HCT116 (cell line): ENCODE results near the gene MED28. TPM values are rescaled to one million over a fixed set of nuclear protein-coding genes. Genes with fewer than 3 reads are reported as not detected.

ENCODE experiments used
- ATAC-seq: fragments of 200-7000 bp; cut with Tn5 transposase; 2 replicates; pipeline ENCODE4 v1.9.1; 2020; ENCODE audit warnings: mild to moderate bottlenecking, moderate library complexity
- BruUV-seq: library from RNA; stranded (reverse); fragments of 400-500 nt; replicated peaks from 2 replicates; lab custom pipeline; 2021; lab: Mats Ljungman, UMichigan
- CTCF ChIA-PET: fragments of 300-600 bp; sonication (Branson Sonifier 250); formaldehyde crosslinking; loops from one replicate; lab custom pipeline; 2021; ENCODE audit warnings: antibody characterized with exemption; lab: Charles Lee
- POLR2A ChIA-PET: fragments of 300-600, 350-600 bp; sonication (Branson Sonifier 250); formaldehyde crosslinking; loops from one replicate; lab custom pipeline; 2021; ENCODE audit warnings: antibody characterized with exemption; lab: Charles Lee
- RAD21 ChIA-PET, 2 experiments: fragments of 300-600 bp; sonication (Branson Sonifier 250); formaldehyde crosslinking; loops; one replicate each; lab custom pipeline; 2023; ENCODE audit warnings: low total read pairs in 2 of 2; ENCODE audit not compliant: uncharacterized antibody in 2 of 2, unreplicated experiment in 2 of 2, low non-redundant PET in 1 of 2; lab: Charles Lee
- DNase-seq: peaks from one replicate; pipeline ENCODE4 v3.0.0-alpha.2; 2010; ENCODE audit warnings: low read depth, low spot score
- H2AFZ ChIP-seq: fragments of 200-600 bp; shearing (Covaris generic), sonication (generic); 2 replicates; pipeline ENCODE4 v1.6.1; 2017; ENCODE audit warnings: low read depth, mixed run types, mixed read lengths, antibody characterized with exemption, low read length; ENCODE audit not compliant: poor library complexity, severe bottlenecking
- H3K27ac ChIP-seq: 2 replicates; pipeline ENCODE4 v1.5.1; 2012; ENCODE audit warnings: low read depth, low read length
- H3K27me3 ChIP-seq: fragments of 200-600 bp; sonication (generic); 2 replicates; pipeline ENCODE4 v1.6.1; 2016; ENCODE audit warnings: mixed run types, low read length, mixed read lengths; ENCODE audit not compliant: insufficient read depth
- H3K36me3 ChIP-seq, 2 experiments: fragments of 200-500 bp in 1 of 2; fragments of 200-600 bp in 1 of 2; sonication (Bioruptor generic) in 1 of 2; sonication (generic) in 1 of 2; 2 replicates each; pipeline versions ENCODE4 v1.5.1 to v1.6.1; 2014 to 2016; ENCODE audit warnings: low read length in 2 of 2, inconsistent platforms in 1 of 2, mixed read lengths in 1 of 2, mixed run types in 1 of 2; ENCODE audit not compliant: insufficient read depth in 2 of 2, control insufficient read depth in 1 of 2
- H3K4me1 ChIP-seq, 2 experiments: fragments of 200-600 bp in 1 of 2; sonication (generic) in 1 of 2; 2 replicates each; pipeline versions ENCODE4 v1.5.1 to v1.6.1; 2012 to 2017; ENCODE audit warnings: low read length in 2 of 2, inconsistent platforms in 1 of 2, mild to moderate bottlenecking in 1 of 2, mixed read lengths in 1 of 2, mixed run types in 1 of 2, moderate library complexity in 1 of 2; ENCODE audit not compliant: insufficient read depth in 2 of 2, control insufficient read depth in 1 of 2
- H3K4me2 ChIP-seq: fragments of 200-600 bp; sonication (generic); 2 replicates; pipeline ENCODE4 v1.6.1; 2017; ENCODE audit warnings: mixed run types, low read length, mixed read lengths
- H3K4me3 ChIP-seq, 2 experiments: fragments of 200-600 bp in 1 of 2; sonication (generic) in 1 of 2; replicated peaks in 1 of 2; 2 replicates each; pipeline ENCODE4 v1.5.1; 2011 to 2016; ENCODE audit warnings: low read length in 2 of 2, control low read depth in 1 of 2, low read depth in 1 of 2, mild to moderate bottlenecking in 1 of 2, mixed read lengths in 1 of 2, mixed run types in 1 of 2
- H3K79me2 ChIP-seq: fragments of 200-600 bp; sonication (generic); 2 replicates; pipeline ENCODE4 v1.6.1; 2017; ENCODE audit warnings: mild to moderate bottlenecking, mixed run types, low read length, moderate library complexity, mixed read lengths; ENCODE audit not compliant: insufficient read depth
- H3K9ac ChIP-seq: fragments of 200-600 bp; sonication (generic); 2 replicates; pipeline ENCODE4 v1.6.1; 2016; ENCODE audit warnings: low read length, mixed read lengths
- H3K9me2 ChIP-seq: fragments of 200-600 bp; sonication (generic), shearing (Covaris generic); 2 replicates; pipeline ENCODE4 v1.6.1; 2017; ENCODE audit warnings: mixed run types, mild to moderate bottlenecking, moderate library complexity; ENCODE audit not compliant: insufficient read depth
- H3K9me3 ChIP-seq, 2 experiments: fragments of 200-500 bp in 1 of 2; fragments of 200-600 bp in 1 of 2; sonication (Bioruptor generic) in 1 of 2; sonication (generic) in 1 of 2; 2 replicates each; pipeline ENCODE4 v1.6.1; 2014 to 2017; ENCODE audit warnings: low read length in 2 of 2, mixed read lengths in 2 of 2, inconsistent platforms in 1 of 2, low read depth in 1 of 2, mild to moderate bottlenecking in 1 of 2, mixed run types in 1 of 2, moderate library complexity in 1 of 2; ENCODE audit not compliant: control insufficient read depth in 1 of 2, insufficient read depth in 1 of 2
- H4K20me1 ChIP-seq: fragments of 200-600 bp; sonication (generic), shearing (Covaris generic); 2 replicates; pipeline ENCODE4 v1.6.1; 2017; ENCODE audit warnings: mixed run types, mild to moderate bottlenecking, moderate library complexity; ENCODE audit not compliant: insufficient read depth
- ATF3 ChIP-seq: IDR thresholded peaks from 2 replicates; pipeline ENCODE4 v1.6.1; 2012
- CBX3 ChIP-seq: IDR thresholded peaks from 2 replicates; pipeline ENCODE4 v1.6.1; 2012; ENCODE audit warnings: low read depth
- CTCF ChIP-seq, 3 experiments: fragments of 200-600 bp in 1 of 3; sonication (generic) in 1 of 3; IDR thresholded peaks in 2 of 3; conservative IDR thresholded peaks in 1 of 3; 2 replicates each; pipeline ENCODE4 v1.5.1; 2012 to 2017; ENCODE audit warnings: low read depth in 2 of 3, low read length in 2 of 3, antibody characterized with exemption in 1 of 3, borderline replicate concordance in 1 of 3, control low read depth in 1 of 3, mild to moderate bottlenecking in 1 of 3, mixed read lengths in 1 of 3, mixed run types in 1 of 3, moderate library complexity in 1 of 3; ENCODE audit not compliant: insufficient read depth in 1 of 3
- ELF1 ChIP-seq: IDR thresholded peaks from 2 replicates; pipeline ENCODE4 v1.6.1; 2012; ENCODE audit warnings: low read depth, borderline replicate concordance
- MAX ChIP-seq: IDR thresholded peaks from 2 replicates; pipeline ENCODE4 v1.6.1; 2012
- POLR2A ChIP-seq: IDR thresholded peaks from 2 replicates; pipeline ENCODE4 v1.7.0; 2011; ENCODE audit warnings: borderline replicate concordance; ENCODE audit not compliant: insufficient read depth, insufficient read length; ENCODE audit errors: extremely low read depth
- RAD21 ChIP-seq: IDR thresholded peaks from 2 replicates; pipeline ENCODE4 v1.6.1; 2012; ENCODE audit warnings: low read depth, mild to moderate bottlenecking
- REST ChIP-seq: IDR thresholded peaks from 2 replicates; pipeline ENCODE4 v1.6.1; 2012; ENCODE audit warnings: low read depth
- intact Hi-C: fragments of 100-400 bp; cut with micrococcal nuclease; formaldehyde crosslinking; loops from 2 replicates; pipeline ENCODE4 v1.10.0; 2022
- total RNA-seq: library from RNA; stranded (reverse); gene quantifications from one replicate; pipeline ENCODE4 v1.2.1, GENCODE V29; 2021; ENCODE audit not compliant: unreplicated experiment

MED28 gene
- total RNA-seq, 1 experiment from 2014 or later = 48.8 TPM

GRCh38 chr4:17646693-17647092 lies 32.3 kb downstream of the MED28 start:
- no peak for ATAC-seq
- Histone ChIP-seq H2AFZ (no peak overlapping the region), H3K79me2 (no peaks in the 10 kb centered on the region), H3K9me3 (no peaks in the 10 kb centered on the region), H3K9ac (no peak overlapping the region), H4K20me1 (no peaks in the 10 kb centered on the region), H3K27ac (no peak overlapping the region), H3K4me3 (no peak overlapping the region), H3K27me3 (no peaks in the 10 kb centered on the region), H3K4me1 (no peaks in the 10 kb centered on the region), H3K36me3 (no peaks in the 10 kb centered on the region), H3K4me2 (no peak overlapping the region), H3K9me2 (no peaks in the 10 kb centered on the region)
- BruUV-seq = no TSS peak
- POLR2A ChIA-PET = no interaction called here
- CTCF ChIA-PET = no interaction called here
- RAD21 ChIA-PET = no interaction called here
- intact Hi-C loops = no loop called here
- TF ChIP-seq CTCF (IDR thresholded peaks at IDR 0.05 in 2 of 3, conservative IDR thresholded peaks at IDR 0.05 in 1 of 3; ENCODE audit: borderline replicate concordance in 1 of 3, insufficient read depth in 1 of 3, low read depth in 2 of 3, low read length in 2 of 3) = no peak
- no peak for TF ChIP-seq REST
- TF ChIP-seq RAD21 = no peak
- TF ChIP-seq ELF1 = no peak
- no peak for TF ChIP-seq POLR2A
- no peak for TF ChIP-seq ATF3
- no peak for TF ChIP-seq CBX3
- TF ChIP-seq MAX = no peak
- no peak for DNase-seq
